ENCODE data around the gene ZNF592. TPM values are rescaled to one million over a fixed set of nuclear protein-coding genes. Genes with fewer than 3 reads are reported as not detected.
"Not testable (repeated sequence)": the region's sequence is repeated elsewhere in the genome, so short reads cannot be mapped to it uniquely, and the experiment has no call there.

ZNF592 gene
- total and polyA plus RNA-seq, 2 donors (not counting 3 experiments of a cell fraction or from before 2014, with no cell fraction given), result 12.3 to 21.1 TPM

DNA sequence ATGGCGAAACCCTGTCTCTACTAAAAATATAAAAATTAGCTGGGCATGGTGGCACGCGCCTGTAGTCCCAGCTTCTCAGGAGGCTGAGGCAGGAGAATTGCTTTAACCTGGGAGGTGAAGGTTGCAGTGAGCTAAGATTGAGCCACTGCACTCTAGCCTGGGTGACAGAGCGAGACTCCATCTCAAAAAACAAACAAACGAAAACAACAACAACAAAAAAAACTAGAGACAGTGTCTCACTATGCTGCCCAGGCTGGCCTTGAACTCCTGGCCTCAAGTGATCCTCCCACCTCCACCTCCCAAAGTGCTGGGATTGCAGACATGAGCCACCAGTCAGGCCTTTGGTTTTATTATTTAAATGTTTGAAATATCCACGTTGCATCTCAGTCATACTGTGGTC is 3.3 kb downstream of the ZNF592 start:
- H3K36me3 ChIP-seq (ENCODE audit: control insufficient read depth in 2 of 2, extremely low read depth in 1 of 2, insufficient read depth in 2 of 2, low read length in 2 of 2); H3K4me2 ChIP-seq (ENCODE audit: insufficient read depth, low read length); H3K9me3 ChIP-seq (replicated peaks; ENCODE audit: control insufficient read depth, insufficient read depth, low read length); H3K4me3 ChIP-seq (replicated peaks in 1 of 3; ENCODE audit: insufficient read depth in 1 of 3, low read depth in 1 of 3, low read length in 3 of 3); H3K27me3 ChIP-seq (ENCODE audit: control insufficient read depth in 2 of 2, insufficient read depth in 2 of 2, low read length in 2 of 2); H2AFZ ChIP-seq (ENCODE audit: low read depth, low read length); dilution Hi-C loops (cut with MboI; ENCODE audit: extremely low pct_ligation_motif_present, low sequenced_read_pairs); H3K9me1 ChIP-seq (replicated peaks; ENCODE audit: control insufficient read depth, extremely low read depth, insufficient read depth, low read length); DNase-seq (ENCODE audit: low read depth, low spot score); H3K9ac ChIP-seq (replicated peaks; ENCODE audit: extremely low read depth, insufficient read depth, low read length); H4K20me1 ChIP-seq (replicated peaks; ENCODE audit: control insufficient read depth, extremely low read depth, insufficient read depth, low read length); BruUV-seq (replicated peaks); H3K27ac ChIP-seq (ENCODE audit: insufficient read depth, low read depth, low read length); intact Hi-C loops (cut with micrococcal nuclease): not testable (repeated sequence)
- Histone ChIP-seq H3K4me1 (ENCODE audit: control insufficient read depth, extremely low read depth, insufficient read depth, low read length) (peaks cover 30% of the 10 kb centered on the region), H3K79me2 (ENCODE audit: control insufficient read depth, insufficient read depth, low read length) (peaks cover 76% of the 10 kb centered on the region)
- CTCF ChIA-PET, result interaction anchor here (1.0 to 1.9 kb wide), 3 partner anchors 12 to 177 kb away, joined by 4 read pairs; no protein-coding TSS in a partner anchor
- FAIRE-seq, result peak; percentile 18
- POLR2A ChIA-PET, result interaction anchor here (1.1 kb wide), 1 partner anchor 9 kb away, joined by 5 read pairs; no protein-coding TSS in a partner anchor

DNA sequence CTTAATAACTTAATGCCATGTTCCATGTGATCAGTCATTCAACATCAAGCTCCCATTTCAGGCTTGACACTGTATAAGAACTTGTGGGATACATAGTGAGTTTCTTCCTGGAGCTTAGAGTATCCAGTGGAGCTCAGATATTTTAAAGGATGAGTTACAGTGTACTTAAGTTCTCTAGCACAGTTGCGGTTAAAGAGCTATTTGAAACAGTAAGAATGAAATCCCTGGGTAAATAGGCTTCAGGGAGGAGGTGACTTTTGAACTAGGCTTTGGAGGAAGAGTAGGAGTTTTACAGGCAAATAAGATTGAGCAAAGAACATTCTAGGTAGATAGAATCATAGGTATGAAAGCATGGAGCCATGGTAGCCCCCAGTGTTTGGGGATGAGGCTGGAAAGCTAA is 3.8 kb downstream of the ZNF592 start:
- H3K4me2 ChIP-seq (ENCODE audit: insufficient read depth, low read length), result no peak overlapping the region
- no peaks in the 10 kb centered on the region for H3K9me1 ChIP-seq (replicated peaks; ENCODE audit: control insufficient read depth, extremely low read depth, insufficient read depth, low read length)
- H4K20me1 ChIP-seq (replicated peaks; ENCODE audit: control insufficient read depth, extremely low read depth, insufficient read depth, low read length), result peaks cover 4% of the 10 kb centered on the region

More for the DNA sequence above, 3.8 kb downstream of the ZNF592 start:
- Histone ChIP-seq H3K27me3 (ENCODE audit: control insufficient read depth in 2 of 2, insufficient read depth in 2 of 2, low read length in 2 of 2) (no peaks in the 10 kb centered on the region), H3K4me3 (replicated peaks in 1 of 3; ENCODE audit: insufficient read depth in 1 of 3, low read depth in 1 of 3, low read length in 3 of 3) (no peak overlapping the region), H3K36me3 (ENCODE audit: control insufficient read depth in 2 of 2, extremely low read depth in 1 of 2, insufficient read depth in 2 of 2, low read length in 2 of 2) (no peaks in the 10 kb centered on the region), H3K9ac (replicated peaks; ENCODE audit: extremely low read depth, insufficient read depth, low read length) (no peak overlapping the region), H3K4me1 (ENCODE audit: control insufficient read depth, extremely low read depth, insufficient read depth, low read length) (peaks cover 28% of the 10 kb centered on the region), H2AFZ (ENCODE audit: low read depth, low read length) (no peak overlapping the region), H3K27ac (ENCODE audit: insufficient read depth, low read depth, low read length) (no peak overlapping the region), H3K9me3 (replicated peaks; ENCODE audit: control insufficient read depth, insufficient read depth, low read length) (no peaks in the 10 kb centered on the region), H3K79me2 (ENCODE audit: control insufficient read depth, insufficient read depth, low read length) (peaks cover 80% of the 10 kb centered on the region)
- CTCF ChIA-PET, result interaction anchor here (0.7 to 1.9 kb wide), 4 partner anchors 12 to 177 kb away, joined by 3 to 4 read pairs (median 4); no protein-coding TSS in a partner anchor
- DNase-seq (ENCODE audit: low read depth, low spot score) (no peak), FAIRE-seq (no peak)
- BruUV-seq (replicated peaks), result no TSS peak
- dilution Hi-C loops (cut with MboI; ENCODE audit: extremely low pct_ligation_motif_present, low sequenced_read_pairs), result no loop called here
- POLR2A ChIA-PET, result interaction anchor here (1.1 kb wide), 1 partner anchor 9 kb away, joined by 5 read pairs; no protein-coding TSS in a partner anchor
- intact Hi-C loops (cut with micrococcal nuclease), result no loop called here
- TF ChIP-seq MYC (IDR thresholded peaks at IDR 0.05; ENCODE audit: low read depth, low read length) (no peak), GATA2 (IDR thresholded peaks at IDR 0.05; ENCODE audit: insufficient read depth, insufficient read length, low read depth, low read length) (no peak), FOS (IDR thresholded peaks at IDR 0.05; ENCODE audit: borderline replicate concordance, insufficient read depth, low read length) (no peak), EZH2 (IDR thresholded peaks at IDR 0.05; ENCODE audit: borderline replicate concordance, low read depth, low read length, severe bottlenecking) (no peak), POLR2AphosphoS5 (IDR thresholded peaks at IDR 0.05; ENCODE audit: insufficient read depth, low read depth, low read length) (no peak)
- TF ChIP-seq, protein P1, sequence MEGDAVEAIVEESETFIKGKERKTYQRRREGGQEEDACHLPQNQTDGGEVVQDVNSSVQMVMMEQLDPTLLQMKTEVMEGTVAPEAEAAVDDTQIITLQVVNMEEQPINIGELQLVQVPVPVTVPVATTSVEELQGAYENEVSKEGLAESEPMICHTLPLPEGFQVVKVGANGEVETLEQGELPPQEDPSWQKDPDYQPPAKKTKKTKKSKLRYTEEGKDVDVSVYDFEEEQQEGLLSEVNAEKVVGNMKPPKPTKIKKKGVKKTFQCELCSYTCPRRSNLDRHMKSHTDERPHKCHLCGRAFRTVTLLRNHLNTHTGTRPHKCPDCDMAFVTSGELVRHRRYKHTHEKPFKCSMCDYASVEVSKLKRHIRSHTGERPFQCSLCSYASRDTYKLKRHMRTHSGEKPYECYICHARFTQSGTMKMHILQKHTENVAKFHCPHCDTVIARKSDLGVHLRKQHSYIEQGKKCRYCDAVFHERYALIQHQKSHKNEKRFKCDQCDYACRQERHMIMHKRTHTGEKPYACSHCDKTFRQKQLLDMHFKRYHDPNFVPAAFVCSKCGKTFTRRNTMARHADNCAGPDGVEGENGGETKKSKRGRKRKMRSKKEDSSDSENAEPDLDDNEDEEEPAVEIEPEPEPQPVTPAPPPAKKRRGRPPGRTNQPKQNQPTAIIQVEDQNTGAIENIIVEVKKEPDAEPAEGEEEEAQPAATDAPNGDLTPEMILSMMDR (IDR thresholded peaks at IDR 0.05; ENCODE audit: extremely low read depth in 1 of 2, insufficient read depth in 1 of 2, low read depth in 1 of 2, low read length in 2 of 2), result no peak
- TF ChIP-seq, protein P2, sequence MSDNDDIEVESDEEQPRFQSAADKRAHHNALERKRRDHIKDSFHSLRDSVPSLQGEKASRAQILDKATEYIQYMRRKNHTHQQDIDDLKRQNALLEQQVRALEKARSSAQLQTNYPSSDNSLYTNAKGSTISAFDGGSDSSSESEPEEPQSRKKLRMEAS (IDR thresholded peaks at IDR 0.05; ENCODE audit: insufficient read depth, insufficient read length), result no peak
